ENCODE data around the gene PRC1. TPM values are rescaled to one million over a fixed set of nuclear protein-coding genes. Genes with fewer than 3 reads are reported as not detected.

Gene PRC1
- total and polyA plus RNA-seq, 3 donors from 2014 or later: 74.3 to 111 (median 104) TPM

DNA sequence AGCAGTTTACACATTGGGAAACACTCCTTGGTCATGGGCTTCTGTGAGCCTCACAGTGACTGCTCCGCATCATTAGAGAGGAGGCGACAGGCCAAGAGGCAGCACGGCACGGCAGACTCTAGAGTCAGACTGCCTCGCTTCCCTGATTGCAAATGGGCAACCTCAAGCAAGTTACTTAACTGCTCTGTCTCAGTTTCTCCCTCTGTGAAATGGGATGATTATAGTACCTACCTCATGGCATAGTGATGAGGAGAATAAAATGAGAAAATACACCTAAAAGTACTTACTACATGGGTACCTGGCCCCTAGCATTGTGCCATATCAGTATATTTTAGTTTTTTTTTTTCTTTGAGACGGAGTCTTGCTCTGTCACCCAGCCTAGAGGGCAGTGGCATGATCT lies 43.7 kb downstream of the PRC1 start:
- no peak for TF ChIP-seq POLR2A (IDR thresholded peaks at IDR 0.05)
- no peak overlapping the region for H3K27ac ChIP-seq
- DNase-seq: no peak
- H3K27me3 ChIP-seq: no peaks in the 10 kb centered on the region
- no peaks in the 10 kb centered on the region for H3K9me3 ChIP-seq
- H3K36me3 ChIP-seq (ENCODE audit: low read depth, missing control alignments): no peaks in the 10 kb centered on the region
- 92 to 99% methylated on average over 6 of the region's 6 CpGs for WGBS, 2 donors
- no peak overlapping the region for H3K4me3 ChIP-seq
- intact Hi-C loops (cut with DNase I; ENCODE audit: low total_unique reads): no loop called here
- H3K4me1 ChIP-seq: peaks cover 5% of the 10 kb centered on the region

DNA sequence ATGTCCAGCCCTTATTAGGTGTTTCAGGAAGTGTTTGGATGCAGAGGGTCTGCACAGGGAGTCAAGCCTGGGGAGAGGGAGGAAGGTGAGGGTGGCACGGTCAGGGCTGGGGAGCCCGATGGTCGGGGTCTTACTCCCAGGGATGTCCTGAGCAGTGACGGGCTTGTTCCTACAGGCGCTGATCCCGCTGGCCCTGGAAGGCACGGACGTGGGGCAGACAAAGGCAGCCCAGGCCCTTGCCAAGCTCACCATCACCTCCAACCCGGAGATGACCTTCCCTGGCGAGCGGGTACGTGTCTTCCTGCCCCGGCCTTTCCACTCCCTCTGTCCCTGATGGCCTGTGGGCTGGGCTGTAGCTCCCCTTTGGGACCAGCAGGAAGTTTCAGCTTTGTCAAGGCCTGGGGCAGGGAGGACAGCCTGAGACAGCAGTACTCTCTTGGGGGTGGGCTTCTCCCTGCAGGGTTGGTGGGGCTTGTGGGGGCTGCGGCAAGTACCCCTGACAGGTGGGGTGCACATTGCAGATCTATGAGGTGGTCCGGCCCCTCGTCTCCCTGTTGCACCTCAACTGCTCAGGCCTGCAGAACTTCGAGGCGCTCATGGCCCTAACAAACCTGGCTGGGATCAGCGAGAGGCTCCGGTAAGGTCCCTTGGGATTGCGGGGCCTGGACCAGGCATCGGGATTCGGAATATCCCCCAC lies 44.2 kb downstream of the PRC1 start:
- no peaks in the 10 kb centered on the region for H3K9me3 ChIP-seq
- TF ChIP-seq, protein P1, sequence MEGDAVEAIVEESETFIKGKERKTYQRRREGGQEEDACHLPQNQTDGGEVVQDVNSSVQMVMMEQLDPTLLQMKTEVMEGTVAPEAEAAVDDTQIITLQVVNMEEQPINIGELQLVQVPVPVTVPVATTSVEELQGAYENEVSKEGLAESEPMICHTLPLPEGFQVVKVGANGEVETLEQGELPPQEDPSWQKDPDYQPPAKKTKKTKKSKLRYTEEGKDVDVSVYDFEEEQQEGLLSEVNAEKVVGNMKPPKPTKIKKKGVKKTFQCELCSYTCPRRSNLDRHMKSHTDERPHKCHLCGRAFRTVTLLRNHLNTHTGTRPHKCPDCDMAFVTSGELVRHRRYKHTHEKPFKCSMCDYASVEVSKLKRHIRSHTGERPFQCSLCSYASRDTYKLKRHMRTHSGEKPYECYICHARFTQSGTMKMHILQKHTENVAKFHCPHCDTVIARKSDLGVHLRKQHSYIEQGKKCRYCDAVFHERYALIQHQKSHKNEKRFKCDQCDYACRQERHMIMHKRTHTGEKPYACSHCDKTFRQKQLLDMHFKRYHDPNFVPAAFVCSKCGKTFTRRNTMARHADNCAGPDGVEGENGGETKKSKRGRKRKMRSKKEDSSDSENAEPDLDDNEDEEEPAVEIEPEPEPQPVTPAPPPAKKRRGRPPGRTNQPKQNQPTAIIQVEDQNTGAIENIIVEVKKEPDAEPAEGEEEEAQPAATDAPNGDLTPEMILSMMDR (IDR thresholded peaks at IDR 0.05): no peak
- no peak for TF ChIP-seq POLR2A (IDR thresholded peaks at IDR 0.05)
- intact Hi-C loops (cut with DNase I; ENCODE audit: low total_unique reads): no loop called here
- DNase-seq: no peak
- no peak overlapping the region for H3K27ac ChIP-seq
- no peak overlapping the region for H3K4me3 ChIP-seq
- H3K27me3 ChIP-seq: no peaks in the 10 kb centered on the region
- 90 to 93% methylated on average over 4 to 23 of the region's 23 CpGs for WGBS, 2 donors
- peaks cover under 1% of the 10 kb centered on the region for H3K4me1 ChIP-seq
- H3K36me3 ChIP-seq (ENCODE audit: low read depth, missing control alignments): no peaks in the 10 kb centered on the region

DNA sequence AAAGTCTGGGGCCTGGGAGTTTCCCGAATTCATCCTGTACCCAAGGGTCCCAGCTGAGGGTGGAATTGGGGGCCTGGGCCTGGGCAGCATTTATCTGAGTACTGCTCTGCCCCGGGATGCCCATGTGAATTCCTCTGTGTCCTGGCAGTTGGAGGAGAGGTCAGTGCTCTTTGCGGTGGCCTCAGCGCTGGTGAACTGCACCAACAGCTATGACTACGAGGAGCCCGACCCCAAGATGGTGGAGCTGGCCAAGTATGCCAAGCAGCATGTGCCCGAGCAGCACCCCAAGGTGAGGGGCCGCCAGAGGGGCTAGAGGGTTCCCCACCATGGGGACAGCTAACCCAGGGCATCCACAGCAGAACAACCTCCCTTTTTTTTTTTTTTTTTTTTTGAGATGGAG lies 45.8 kb downstream of the PRC1 start:
- TF ChIP-seq, protein P1 (IDR thresholded peaks at IDR 0.05): no peak
- TF ChIP-seq POLR2A (IDR thresholded peaks at IDR 0.05): no peak
- Histone ChIP-seq H3K4me1 (no peaks in the 10 kb centered on the region), H3K4me3 (no peak overlapping the region), H3K27ac (no peak overlapping the region), H3K27me3 (no peaks in the 10 kb centered on the region), H3K36me3 (ENCODE audit: low read depth, missing control alignments) (no peaks in the 10 kb centered on the region), H3K9me3 (no peaks in the 10 kb centered on the region)
- intact Hi-C loops (cut with DNase I; ENCODE audit: low total_unique reads): no loop called here
- no peak for DNase-seq
- WGBS, 2 donors: 98% methylated on average over 8 of the region's 8 CpGs

DNA sequence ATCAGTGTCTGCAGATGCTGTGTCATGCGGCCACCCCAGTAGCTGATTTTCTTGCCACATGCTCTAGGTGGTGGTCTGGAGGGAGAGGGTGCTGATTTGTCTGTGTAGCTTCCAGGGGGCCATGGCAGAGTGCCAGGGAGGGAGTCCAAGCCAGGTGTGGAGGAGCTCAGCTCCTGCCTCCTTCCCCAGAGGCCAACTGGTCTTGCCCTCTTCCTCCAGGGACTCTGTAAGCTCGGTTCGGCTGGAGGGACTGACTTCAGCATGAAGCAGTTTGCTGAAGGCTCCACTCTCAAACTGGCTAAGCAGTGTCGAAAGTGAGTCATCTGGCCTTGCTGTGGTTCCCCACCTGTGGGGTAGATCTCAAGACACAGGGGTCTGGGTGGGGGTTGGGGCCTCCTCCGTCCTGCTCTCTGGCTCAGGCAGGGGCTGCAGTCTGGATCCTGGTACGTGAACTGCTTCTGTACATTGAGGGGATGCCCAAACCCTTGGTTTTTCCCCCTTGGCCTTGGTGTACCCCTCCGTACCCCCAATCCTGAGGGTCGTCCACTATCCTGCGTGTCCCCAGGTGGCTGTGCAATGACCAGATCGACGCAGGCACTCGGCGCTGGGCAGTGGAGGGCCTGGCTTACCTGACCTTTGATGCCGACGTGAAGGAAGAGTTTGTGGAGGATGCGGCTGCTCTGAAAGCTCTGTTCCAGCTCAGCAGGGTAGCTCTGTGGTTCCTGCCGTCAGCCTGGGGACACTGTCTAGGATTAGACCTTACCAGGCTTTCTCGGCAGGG lies 46.6 kb downstream of the PRC1 start:
- H3K27me3 ChIP-seq: no peaks in the 10 kb centered on the region
- intact Hi-C loops (cut with DNase I; ENCODE audit: low total_unique reads): no loop called here
- no peaks in the 10 kb centered on the region for H3K9me3 ChIP-seq
- no peak for DNase-seq
- H3K4me3 ChIP-seq: no peak overlapping the region
- H3K4me1 ChIP-seq: no peaks in the 10 kb centered on the region
- no peak overlapping the region for H3K27ac ChIP-seq
- no peaks in the 10 kb centered on the region for H3K36me3 ChIP-seq (ENCODE audit: low read depth, missing control alignments)
- 92 to 94% methylated on average over 16 to 18 of the region's 18 CpGs for WGBS, 2 donors
- no peak for TF ChIP-seq POLR2A (IDR thresholded peaks at IDR 0.05)
- TF ChIP-seq, protein P1 (IDR thresholded peaks at IDR 0.05): no peak

DNA sequence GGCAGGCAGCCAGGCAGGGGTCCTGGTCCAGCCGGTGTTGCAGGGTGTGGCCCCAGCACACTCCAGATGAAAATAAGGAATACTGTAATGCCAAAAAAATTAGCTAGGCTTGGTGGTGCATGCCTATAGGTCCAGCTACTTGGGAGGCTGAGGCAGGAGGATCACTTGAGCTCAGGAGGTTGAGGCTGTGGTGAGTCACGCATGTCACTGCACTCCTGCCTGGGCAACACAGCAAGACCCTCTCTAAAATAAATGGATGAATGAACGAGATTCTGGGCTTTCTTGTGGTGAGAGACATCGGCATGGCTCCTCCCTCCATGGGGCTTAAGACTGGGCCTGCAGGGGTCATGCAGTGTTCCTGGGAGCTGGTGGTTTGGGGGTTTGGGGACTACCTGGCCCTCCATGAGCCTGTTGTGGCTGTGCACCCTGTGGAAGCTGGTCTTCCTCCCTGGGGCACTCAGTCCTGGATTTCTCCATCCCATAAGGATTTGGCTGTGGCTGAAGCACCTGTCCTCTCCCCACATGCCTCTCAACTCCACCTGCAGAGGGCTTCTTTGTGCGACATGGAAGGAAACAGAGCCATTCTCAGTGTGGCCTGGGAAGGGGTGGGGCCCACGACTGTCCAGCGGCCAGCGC lies 47.3 kb downstream of the PRC1 start:
- no peaks in the 10 kb centered on the region for H3K36me3 ChIP-seq (ENCODE audit: low read depth, missing control alignments)
- intact Hi-C loops (cut with DNase I; ENCODE audit: low total_unique reads): no loop called here
- WGBS, 2 donors: 81 to 84% methylated on average over 8 of the region's 8 CpGs

More for the DNA sequence above, 47.3 kb downstream of the PRC1 start:
- Histone ChIP-seq H3K4me3 (no peak overlapping the region), H3K4me1 (no peaks in the 10 kb centered on the region), H3K27me3 (no peaks in the 10 kb centered on the region), H3K9me3 (no peaks in the 10 kb centered on the region), H3K27ac (no peak overlapping the region)
- DNase-seq: no peak
- TF ChIP-seq, protein P1 (IDR thresholded peaks at IDR 0.05): no peak
- no peak for TF ChIP-seq POLR2A (IDR thresholded peaks at IDR 0.05)

Measured in testis (tissue), 3 donors.